SU-DHL-6 (cell line): ENCODE results near the gene COG4.

Experiments used
- H2AFZ ChIP-seq: fragments of 200-600 bp; sonication (generic); 2 replicates; pipeline ENCODE4 v1.6.1; 2014; ENCODE audit warnings: low read depth, mild to moderate bottlenecking, moderate library complexity, mixed read lengths, antibody characterized with exemption, low read length; ENCODE audit not compliant: severe bottlenecking
- H3F3A ChIP-seq: fragments of 200-600 bp; shearing (Covaris generic); 2 replicates; pipeline ENCODE4 v1.6.0; 2016; ENCODE audit warnings: antibody characterized with exemption, mild to moderate bottlenecking; ENCODE audit not compliant: insufficient read depth
- H3K27ac ChIP-seq: fragments of 200-600 bp; sonication (generic); 2 replicates; pipeline ENCODE4 v1.5.1; 2016; ENCODE audit warnings: low read depth, mild to moderate bottlenecking, low read length, moderate library complexity, mixed read lengths
- H3K27me3 ChIP-seq: fragments of 200-600 bp; sonication (generic), shearing (Covaris generic); 2 replicates; pipeline ENCODE4 v1.6.0; 2014; ENCODE audit warnings: mild to moderate bottlenecking, low read length
- H3K36me3 ChIP-seq: fragments of 200-600 bp; sonication (generic); 2 replicates; pipeline ENCODE4 v1.6.1; 2014; ENCODE audit warnings: mild to moderate bottlenecking, low read length, mixed read lengths
- H3K4me2 ChIP-seq: fragments of 300-600, 200-600 bp; shearing (Covaris generic), sonication (generic); 2 replicates; pipeline ENCODE4 v1.6.0; 2014; ENCODE audit warnings: low read length, low read depth, mild to moderate bottlenecking; ENCODE audit not compliant: poor library complexity, severe bottlenecking
- H3K4me3 ChIP-seq: fragments of 200-600 bp; sonication (generic); 2 replicates; pipeline ENCODE4 v1.5.1; 2014; ENCODE audit warnings: antibody characterized with exemption, low read length, mild to moderate bottlenecking, mixed read lengths; ENCODE audit not compliant: insufficient read depth, poor library complexity, severe bottlenecking
- H3K79me2 ChIP-seq: fragments of 200-600 bp; sonication (generic); 2 replicates; pipeline ENCODE4 v1.6.1; 2014; ENCODE audit warnings: mild to moderate bottlenecking, low read length, moderate library complexity; ENCODE audit not compliant: insufficient read depth
- H3K9ac ChIP-seq: fragments of 200-600 bp; sonication (generic); 2 replicates; pipeline ENCODE4 v1.7.0; 2014; ENCODE audit warnings: mild to moderate bottlenecking, low read length
- H3K9me2 ChIP-seq: fragments of 200-600 bp; sonication (generic); replicated peaks from 2 replicates; pipeline ENCODE4 v1.6.1; 2014; ENCODE audit warnings: low read length; ENCODE audit not compliant: insufficient read depth
- H3K9me3 ChIP-seq: fragments of 200-600 bp; sonication (generic); 2 replicates; pipeline ENCODE4 v1.6.1; 2014; ENCODE audit warnings: low read length, mixed read lengths; ENCODE audit not compliant: insufficient read depth
- H4K20me1 ChIP-seq: fragments of 200-600 bp; sonication (generic); 2 replicates; pipeline ENCODE4 v1.6.1; 2014; ENCODE audit warnings: low read depth, mild to moderate bottlenecking, antibody characterized with exemption, low read length, moderate library complexity, mixed read lengths
- EZH2phosphoT487 ChIP-seq: fragments of 200-600 bp; sonication (generic), shearing (Covaris generic); conservative IDR thresholded peaks from 2 replicates; pipeline ENCODE4 v1.6.1; 2018; ENCODE audit warnings: mild to moderate bottlenecking, antibody characterized with exemption, low read length, moderate library complexity, mixed read lengths
- TF ChIP-seq, protein P1 (sequence below): fragments of 200-600 bp; sonication (generic); IDR thresholded peaks from one replicate; pipeline ENCODE4 v1.5.1; 2017; ENCODE audit warnings: antibody characterized with exemption, mild to moderate bottlenecking, low read length, moderate library complexity; ENCODE audit not compliant: insufficient read depth, poor library complexity, severe bottlenecking

COG4 gene

DNA sequence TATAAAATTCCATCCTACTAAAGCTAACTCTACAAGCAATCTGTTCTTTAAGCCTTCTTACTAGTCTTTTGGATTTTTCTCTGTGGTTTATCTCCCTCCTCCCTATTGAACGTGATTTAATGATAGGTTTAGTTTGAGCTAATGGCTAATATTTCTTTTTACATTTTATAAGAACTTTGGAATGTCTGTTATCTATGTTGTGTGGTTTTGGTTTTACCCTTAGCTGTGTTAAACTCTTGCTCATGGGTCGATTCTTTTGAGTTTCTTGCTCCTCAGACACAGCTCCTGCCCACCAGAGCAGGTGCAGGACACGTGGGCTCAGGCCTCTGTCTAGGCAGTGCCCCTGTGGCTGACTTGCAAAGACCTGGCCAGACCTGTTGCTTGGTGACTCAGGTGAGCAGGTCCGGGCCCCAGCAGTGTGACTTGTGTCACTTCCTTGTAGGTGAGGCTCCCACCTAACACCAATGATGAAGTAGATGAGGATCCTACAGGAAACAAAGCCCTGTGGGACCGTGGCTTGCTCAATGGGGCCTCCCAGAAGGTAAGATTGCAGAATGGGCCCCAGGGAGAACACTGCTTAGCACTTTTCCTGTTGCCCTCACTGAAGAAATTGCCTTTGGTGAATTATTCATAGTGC lies 45.4 kb upstream of the COG4 start:
- Histone ChIP-seq H3K9me2 (no peaks in the 10 kb centered on the region), H3K27ac (no peak overlapping the region), H3K4me2 (no peak overlapping the region), H3K4me3 (no peak overlapping the region), H3F3A (peaks cover 15% of the 10 kb centered on the region; the same call in 1 of the 2 replicates), H3K27me3 (no peaks in the 10 kb centered on the region), H3K79me2 (peaks cover 4% of the 10 kb centered on the region; the same call in 1 of the 2 replicates), H3K9me3 (no peaks in the 10 kb centered on the region), H3K36me3 (peaks cover 57% of the 10 kb centered on the region), H2AFZ (no peak overlapping the region), H3K9ac (no peak overlapping the region), H4K20me1 (peaks cover 7% of the 10 kb centered on the region; the same call in 1 of the 2 replicates)
- TF ChIP-seq, protein P1, sequence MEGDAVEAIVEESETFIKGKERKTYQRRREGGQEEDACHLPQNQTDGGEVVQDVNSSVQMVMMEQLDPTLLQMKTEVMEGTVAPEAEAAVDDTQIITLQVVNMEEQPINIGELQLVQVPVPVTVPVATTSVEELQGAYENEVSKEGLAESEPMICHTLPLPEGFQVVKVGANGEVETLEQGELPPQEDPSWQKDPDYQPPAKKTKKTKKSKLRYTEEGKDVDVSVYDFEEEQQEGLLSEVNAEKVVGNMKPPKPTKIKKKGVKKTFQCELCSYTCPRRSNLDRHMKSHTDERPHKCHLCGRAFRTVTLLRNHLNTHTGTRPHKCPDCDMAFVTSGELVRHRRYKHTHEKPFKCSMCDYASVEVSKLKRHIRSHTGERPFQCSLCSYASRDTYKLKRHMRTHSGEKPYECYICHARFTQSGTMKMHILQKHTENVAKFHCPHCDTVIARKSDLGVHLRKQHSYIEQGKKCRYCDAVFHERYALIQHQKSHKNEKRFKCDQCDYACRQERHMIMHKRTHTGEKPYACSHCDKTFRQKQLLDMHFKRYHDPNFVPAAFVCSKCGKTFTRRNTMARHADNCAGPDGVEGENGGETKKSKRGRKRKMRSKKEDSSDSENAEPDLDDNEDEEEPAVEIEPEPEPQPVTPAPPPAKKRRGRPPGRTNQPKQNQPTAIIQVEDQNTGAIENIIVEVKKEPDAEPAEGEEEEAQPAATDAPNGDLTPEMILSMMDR = no peak
- no peak for TF ChIP-seq EZH2phosphoT487

GRCh38 chr16:70565053-70565452 lies 41.7 kb upstream of the COG4 start:
- H3K79me2 ChIP-seq = no peaks in the 10 kb centered on the region
- H3K9me2 ChIP-seq = no peaks in the 10 kb centered on the region

GRCh38 chr16:70563636-70564035 lies 40.3 kb upstream of the COG4 start:
- peaks cover 66% of the 10 kb centered on the region for H3K36me3 ChIP-seq
- H3K9ac ChIP-seq = no peak overlapping the region
- no peaks in the 10 kb centered on the region for H3K79me2 ChIP-seq
- no peaks in the 10 kb centered on the region for H3K9me3 ChIP-seq
- no peak overlapping the region for H3K27ac ChIP-seq
- H4K20me1 ChIP-seq = peaks cover 9% of the 10 kb centered on the region
- no peaks in the 10 kb centered on the region for H3K27me3 ChIP-seq
- H2AFZ ChIP-seq = no peak overlapping the region
- no peaks in the 10 kb centered on the region for H3K9me2 ChIP-seq
- peaks cover 11% of the 10 kb centered on the region; the same call in 1 of the 2 replicates for H3F3A ChIP-seq
- no peak for TF ChIP-seq EZH2phosphoT487
- TF ChIP-seq, protein P1 = no peak
- H3K4me2 ChIP-seq = no peak overlapping the region
- no peak overlapping the region for H3K4me3 ChIP-seq

More at GRCh38 chr16:70565053-70565452, 41.7 kb upstream of the COG4 start:
- H4K20me1 ChIP-seq = peaks cover 9% of the 10 kb centered on the region
- no peak overlapping the region for H3K9ac ChIP-seq
- H2AFZ ChIP-seq = no peak overlapping the region
- no peak for TF ChIP-seq EZH2phosphoT487
- TF ChIP-seq, protein P1 = no peak
- H3K4me2 ChIP-seq = no peak overlapping the region
- no peak overlapping the region for H3K4me3 ChIP-seq
- no peaks in the 10 kb centered on the region for H3K27me3 ChIP-seq
- peaks cover 14% of the 10 kb centered on the region; the same call in 1 of the 2 replicates for H3F3A ChIP-seq
- H3K36me3 ChIP-seq = peaks cover 67% of the 10 kb centered on the region
- H3K9me3 ChIP-seq = no peaks in the 10 kb centered on the region
- H3K27ac ChIP-seq = no peak overlapping the region
